SK-N-SH (cell line): ENCODE results near the gene DHX29. TPM values are rescaled to one million over a fixed set of nuclear protein-coding genes. Genes with fewer than 3 reads are reported as not detected.

ENCODE experiments used
- CTCF ChIA-PET: fragments of 300-600, 350-600 bp; formaldehyde crosslinking; extraction: SDS; loops from one replicate; lab custom pipeline; 2021; lab: Yijun Ruan, JAX
- POLR2A ChIA-PET: fragments of 350-600 bp; sonication (Branson Sonifier 250); formaldehyde crosslinking; extraction: SDS; loops from one replicate; lab custom pipeline; 2020; ENCODE audit warnings: antibody characterized with exemption, inconsistent platforms; lab: Yijun Ruan, JAX
- DNase-seq: peaks from one replicate; pipeline ENCODE4 v3.0.0; 2012
- H2AFZ ChIP-seq: fragments of 200-600 bp; sonication (generic); 2 replicates; pipeline ENCODE4 v1.8.1; 2016; ENCODE audit warnings: antibody characterized with exemption, mild to moderate bottlenecking, low read depth
- H3F3A ChIP-seq: fragments of 200-600 bp; sonication (generic); replicated peaks from 2 replicates; pipeline ENCODE3; 2016; ENCODE audit warnings: antibody characterized with exemption, mild to moderate bottlenecking; ENCODE audit not compliant: insufficient read depth
- H3K27ac ChIP-seq, 2 experiments: fragments of 200-500 bp in 1 of 2; fragments of 200-600 bp in 1 of 2; sonication (Bioruptor generic) in 1 of 2; sonication (generic), shearing (Covaris generic) in 1 of 2; 2 replicates each; pipeline versions ENCODE4 v1.5.1 to v1.6.1; 2014 to 2016; ENCODE audit warnings: low read depth in 2 of 2, inconsistent platforms in 1 of 2, low read length in 1 of 2, mild to moderate bottlenecking in 1 of 2, mixed read lengths in 1 of 2
- H3K27me3 ChIP-seq: fragments of 200-600 bp; sonication (generic), shearing (Covaris generic); 2 replicates; pipeline ENCODE4 v1.6.1; 2016; ENCODE audit warnings: mixed run types; ENCODE audit not compliant: insufficient read depth
- H3K36me3 ChIP-seq, 2 experiments: fragments of 200-500 bp in 1 of 2; fragments of 200-600 bp in 1 of 2; sonication (Bioruptor generic) in 1 of 2; sonication (generic) in 1 of 2; replicated peaks in 1 of 2; 2 replicates each; pipeline versions ENCODE3 to v1.5.1; 2014 to 2016; ENCODE audit warnings: low read length in 1 of 2, mild to moderate bottlenecking in 1 of 2; ENCODE audit not compliant: insufficient read depth in 2 of 2, control insufficient read depth in 1 of 2
- H3K4me1 ChIP-seq, 2 experiments: fragments of 200-500 bp in 1 of 2; fragments of 200-600 bp in 1 of 2; sonication (Bioruptor generic) in 1 of 2; sonication (generic), shearing (Covaris generic) in 1 of 2; 2 replicates each; pipeline versions ENCODE4 v1.5.1 to v1.6.1; 2014 to 2016; ENCODE audit warnings: low read depth in 1 of 2, low read length in 1 of 2, mixed run types in 1 of 2; ENCODE audit not compliant: insufficient read depth in 2 of 2, control insufficient read depth in 1 of 2
- H3K4me2 ChIP-seq: fragments of 200-600 bp; sonication (generic), shearing (Covaris generic); 2 replicates; pipeline ENCODE4 v1.6.1; 2017; ENCODE audit warnings: mixed run types
- H3K4me3 ChIP-seq, 2 experiments: fragments of 200-500 bp in 1 of 2; fragments of 200-600 bp in 1 of 2; sonication (Bioruptor generic) in 1 of 2; sonication (generic), shearing (Covaris generic) in 1 of 2; 2 replicates each; pipeline versions ENCODE4 v1.5.1 to v1.8.1; 2014 to 2016; ENCODE audit warnings: low read depth in 2 of 2, inconsistent platforms in 1 of 2, low read length in 1 of 2, mild to moderate bottlenecking in 1 of 2, mixed read lengths in 1 of 2, moderate library complexity in 1 of 2
- H3K79me2 ChIP-seq: fragments of 200-600 bp; sonication (generic); 2 replicates; pipeline ENCODE4 v1.8.1; 2017; ENCODE audit warnings: mild to moderate bottlenecking; ENCODE audit not compliant: insufficient read depth
- H3K9ac ChIP-seq: fragments of 200-600 bp; sonication (generic); 2 replicates; pipeline ENCODE4 v1.6.1; 2017; ENCODE audit warnings: mixed run types
- H3K9me2 ChIP-seq: fragments of 200-600 bp; sonication (generic); 2 replicates; pipeline ENCODE4 v1.6.1; 2017; ENCODE audit warnings: mixed run types
- H3K9me3 ChIP-seq: fragments of 200-600 bp; sonication (generic); 2 replicates; pipeline ENCODE4 v1.6.1; 2017; ENCODE audit warnings: mixed run types, mild to moderate bottlenecking, moderate library complexity
- H4K20me1 ChIP-seq: fragments of 200-600 bp; sonication (generic); 2 replicates; pipeline ENCODE4 v1.6.1; 2017; ENCODE audit warnings: mild to moderate bottlenecking, mixed run types; ENCODE audit not compliant: insufficient read depth
- CHD2 ChIP-seq: fragments of 150-350 bp; IDR thresholded peaks from 2 replicates; pipeline ENCODE4 v1.6.1; 2018; ENCODE audit warnings: low read length; ENCODE audit not compliant: partially characterized antibody
- EZH2phosphoT487 ChIP-seq: fragments of 200-600 bp; sonication (generic); IDR thresholded peaks from 2 replicates; pipeline ENCODE4 v1.6.1; 2017; ENCODE audit warnings: low read depth, mixed run types, mild to moderate bottlenecking, antibody characterized with exemption, moderate library complexity, borderline replicate concordance
- FOSL2 ChIP-seq: IDR thresholded peaks from 2 replicates; pipeline ENCODE4 v1.4.0; 2012; ENCODE audit warnings: low read depth, mild to moderate bottlenecking, moderate library complexity, borderline replicate concordance
- FOXJ3 ChIP-seq: sonication (generic); formaldehyde crosslinking; IDR thresholded peaks from 2 replicates; pipeline ENCODE4 v1.5.1; 2020; ENCODE audit warnings: mild to moderate bottlenecking, missing genetic modification reagents
- FOXM1 ChIP-seq: IDR thresholded peaks from 2 replicates; pipeline ENCODE4 v1.4.0; 2012; ENCODE audit warnings: low read depth, mild to moderate bottlenecking
- GATA2 ChIP-seq: sonication (generic); formaldehyde crosslinking; IDR thresholded peaks from 2 replicates; pipeline ENCODE4 v1.5.0; 2020; ENCODE audit warnings: mild to moderate bottlenecking, missing genetic modification reagents
- MAX ChIP-seq: IDR thresholded peaks from 2 replicates; pipeline ENCODE4 v1.4.0; 2012; ENCODE audit warnings: low read depth
- MXI1 ChIP-seq: IDR thresholded peaks from 2 replicates; pipeline ENCODE4 v1.6.1; 2012; ENCODE audit warnings: mild to moderate bottlenecking, low read depth, low read length, improper control_type of control experiment
- NRF1 ChIP-seq: IDR thresholded peaks from 2 replicates; pipeline ENCODE4 v1.6.1; 2012; ENCODE audit warnings: low read depth, mild to moderate bottlenecking, low read length
- POLR2AphosphoS5 ChIP-seq: IDR thresholded peaks from 2 replicates; pipeline ENCODE4 v1.6.1; 2012; ENCODE audit warnings: low read depth, low read length
- RCOR1 ChIP-seq: fragments of 150-350 bp; IDR thresholded peaks from 2 replicates; pipeline ENCODE4 v1.6.1; 2017; ENCODE audit warnings: antibody characterized with exemption, low read length
- RFX5 ChIP-seq: IDR thresholded peaks from 2 replicates; pipeline ENCODE4 v1.6.1; 2012; ENCODE audit warnings: mild to moderate bottlenecking, improper control_type of control experiment, low read length
- SIN3A ChIP-seq: IDR thresholded peaks from 2 replicates; pipeline ENCODE4 v1.6.1; 2012; ENCODE audit warnings: low read depth, mild to moderate bottlenecking, low read length, moderate library complexity, borderline replicate concordance
- TAF1 ChIP-seq: IDR thresholded peaks from 2 replicates; pipeline ENCODE4 v1.6.1; 2012; ENCODE audit warnings: low read depth, mild to moderate bottlenecking, low read length, moderate library complexity, borderline replicate concordance
- TCF12 ChIP-seq: IDR thresholded peaks from 2 replicates; pipeline ENCODE4 v1.4.0; 2012
- YY1 ChIP-seq: IDR thresholded peaks from 2 replicates; pipeline ENCODE4 v1.4.0; 2012; ENCODE audit warnings: low read depth, mild to moderate bottlenecking
- ZBTB33 ChIP-seq: IDR thresholded peaks from 2 replicates; pipeline ENCODE4 v1.4.0; 2012; ENCODE audit warnings: low read depth, borderline replicate concordance
- polyA plus RNA-seq, 3 experiments: library from polyadenylated mRNA; depleted of rRNA; stranded (reverse); fragments of >200 nt; gene quantifications; 2 replicates each; pipeline ENCODE4 v1.2.3, GENCODE V29; 2012
- TF ChIP-seq, protein P1 (sequence below): fragments of 150-350 bp; IDR thresholded peaks from 2 replicates; pipeline ENCODE4 v1.6.1; 2017; ENCODE audit warnings: antibody characterized with exemption, low read length, low read depth, borderline replicate concordance
- TF ChIP-seq, protein P2 (sequence below): IDR thresholded peaks from 2 replicates; pipeline ENCODE4 v1.6.1; 2012; ENCODE audit warnings: mild to moderate bottlenecking, low read depth, low read length, moderate library complexity

The DHX29 gene
- polyA plus RNA-seq, 1 of the 3 experiments (the other 2 are of a cell fraction): 2.1 TPM

GRCh38 chr5:55324006-55324405 lies 16.5 kb upstream of the DHX29 start:
- no peaks in the 10 kb centered on the region for H3K9me2 ChIP-seq
- peaks cover 27% of the 10 kb centered on the region for H3K79me2 ChIP-seq
- H3K9ac ChIP-seq: no peak overlapping the region
- no peaks in the 10 kb centered on the region for H3F3A ChIP-seq
- no peak overlapping the region for H3K4me2 ChIP-seq
- ChIA-PET POLR2A (no interaction called here), CTCF (interaction anchor here (1.0 to 1.1 kb wide), 3 partner anchors 10 to 15 kb away, joined by 3 read pairs; no protein-coding TSS in a partner anchor)
- H3K36me3 ChIP-seq: peaks cover 12 to 27% of the 10 kb centered on the region in 2 experiments
- TF ChIP-seq NRF1 (no peak), SIN3A (no peak), POLR2AphosphoS5 (no peak), CHD2 (no peak), YY1 (no peak), TCF12 (no peak), TAF1 (no peak), FOSL2 (no peak), MXI1 (no peak), RCOR1 (no peak), GATA2 (no peak), RFX5 (no peak), EZH2phosphoT487 (no peak), FOXM1 (no peak), MAX (no peak), ZBTB33 (no peak), FOXJ3 (CRISPR knock-in tag) (no peak)
- TF ChIP-seq, protein P1, sequence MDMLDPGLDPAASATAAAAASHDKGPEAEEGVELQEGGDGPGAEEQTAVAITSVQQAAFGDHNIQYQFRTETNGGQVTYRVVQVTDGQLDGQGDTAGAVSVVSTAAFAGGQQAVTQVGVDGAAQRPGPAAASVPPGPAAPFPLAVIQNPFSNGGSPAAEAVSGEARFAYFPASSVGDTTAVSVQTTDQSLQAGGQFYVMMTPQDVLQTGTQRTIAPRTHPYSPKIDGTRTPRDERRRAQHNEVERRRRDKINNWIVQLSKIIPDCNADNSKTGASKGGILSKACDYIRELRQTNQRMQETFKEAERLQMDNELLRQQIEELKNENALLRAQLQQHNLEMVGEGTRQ: no peak
- TF ChIP-seq, protein P2, sequence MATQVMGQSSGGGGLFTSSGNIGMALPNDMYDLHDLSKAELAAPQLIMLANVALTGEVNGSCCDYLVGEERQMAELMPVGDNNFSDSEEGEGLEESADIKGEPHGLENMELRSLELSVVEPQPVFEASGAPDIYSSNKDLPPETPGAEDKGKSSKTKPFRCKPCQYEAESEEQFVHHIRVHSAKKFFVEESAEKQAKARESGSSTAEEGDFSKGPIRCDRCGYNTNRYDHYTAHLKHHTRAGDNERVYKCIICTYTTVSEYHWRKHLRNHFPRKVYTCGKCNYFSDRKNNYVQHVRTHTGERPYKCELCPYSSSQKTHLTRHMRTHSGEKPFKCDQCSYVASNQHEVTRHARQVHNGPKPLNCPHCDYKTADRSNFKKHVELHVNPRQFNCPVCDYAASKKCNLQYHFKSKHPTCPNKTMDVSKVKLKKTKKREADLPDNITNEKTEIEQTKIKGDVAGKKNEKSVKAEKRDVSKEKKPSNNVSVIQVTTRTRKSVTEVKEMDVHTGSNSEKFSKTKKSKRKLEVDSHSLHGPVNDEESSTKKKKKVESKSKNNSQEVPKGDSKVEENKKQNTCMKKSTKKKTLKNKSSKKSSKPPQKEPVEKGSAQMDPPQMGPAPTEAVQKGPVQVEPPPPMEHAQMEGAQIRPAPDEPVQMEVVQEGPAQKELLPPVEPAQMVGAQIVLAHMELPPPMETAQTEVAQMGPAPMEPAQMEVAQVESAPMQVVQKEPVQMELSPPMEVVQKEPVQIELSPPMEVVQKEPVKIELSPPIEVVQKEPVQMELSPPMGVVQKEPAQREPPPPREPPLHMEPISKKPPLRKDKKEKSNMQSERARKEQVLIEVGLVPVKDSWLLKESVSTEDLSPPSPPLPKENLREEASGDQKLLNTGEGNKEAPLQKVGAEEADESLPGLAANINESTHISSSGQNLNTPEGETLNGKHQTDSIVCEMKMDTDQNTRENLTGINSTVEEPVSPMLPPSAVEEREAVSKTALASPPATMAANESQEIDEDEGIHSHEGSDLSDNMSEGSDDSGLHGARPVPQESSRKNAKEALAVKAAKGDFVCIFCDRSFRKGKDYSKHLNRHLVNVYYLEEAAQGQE: no peak
- no peak overlapping the region for H3K4me3 ChIP-seq
- H2AFZ ChIP-seq: no peak overlapping the region
- H3K4me1 ChIP-seq: no peaks in the 10 kb centered on the region; a peak in 1 of 4 replicates
- no peak for DNase-seq
- H3K27me3 ChIP-seq: no peaks in the 10 kb centered on the region
- H3K9me3 ChIP-seq: no peaks in the 10 kb centered on the region
- peaks cover 4% of the 10 kb centered on the region; the same call in 1 of the 2 replicates for H4K20me1 ChIP-seq
- H3K27ac ChIP-seq: no peak overlapping the region
